ENCODE results near the gene ARSB.

The ARSB gene

DNA sequence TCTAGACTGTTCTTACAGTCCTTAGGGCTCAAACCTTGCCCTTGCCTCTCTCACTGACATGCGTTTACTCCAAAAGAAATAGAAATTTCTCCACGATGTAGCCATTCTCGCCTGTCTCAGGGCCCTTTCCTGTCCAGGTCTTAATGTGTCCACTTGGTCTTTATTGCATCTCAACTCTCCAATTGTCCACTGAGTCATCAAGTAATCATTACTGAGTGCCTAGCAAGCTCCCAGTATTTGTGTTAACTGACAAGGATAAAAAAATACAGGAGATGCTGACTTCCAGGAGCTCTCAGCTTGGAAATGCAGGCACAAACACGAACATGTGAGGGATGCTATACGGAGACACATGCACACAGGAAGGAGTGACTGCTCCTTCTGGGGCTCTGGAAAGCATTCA lies 147.3 kb downstream of the ARSB start:
- Histone ChIP-seq H3K36me3 (ENCODE audit: control insufficient read depth, insufficient read depth, low read length) (no peaks in the 10 kb centered on the region), H3K27ac (ENCODE audit: low read depth, low read length, severe bottlenecking) (no peak overlapping the region), H3K4me1 (ENCODE audit: control insufficient read depth, insufficient read depth, low read length, poor library complexity, severe bottlenecking) (peaks cover 9% of the 10 kb centered on the region), H3K9me3 (ENCODE audit: control insufficient read depth, low read length) (no peaks in the 10 kb centered on the region), H3K4me3 (ENCODE audit: extremely low read depth, insufficient read depth, low read length, poor library complexity, severe bottlenecking) (no peak overlapping the region)
- WGBS, 2 experiments (ENCODE audit: insufficient coverage in 2 of 2) = 94 to 96% methylated on average over 5 of the region's 5 CpGs

DNA sequence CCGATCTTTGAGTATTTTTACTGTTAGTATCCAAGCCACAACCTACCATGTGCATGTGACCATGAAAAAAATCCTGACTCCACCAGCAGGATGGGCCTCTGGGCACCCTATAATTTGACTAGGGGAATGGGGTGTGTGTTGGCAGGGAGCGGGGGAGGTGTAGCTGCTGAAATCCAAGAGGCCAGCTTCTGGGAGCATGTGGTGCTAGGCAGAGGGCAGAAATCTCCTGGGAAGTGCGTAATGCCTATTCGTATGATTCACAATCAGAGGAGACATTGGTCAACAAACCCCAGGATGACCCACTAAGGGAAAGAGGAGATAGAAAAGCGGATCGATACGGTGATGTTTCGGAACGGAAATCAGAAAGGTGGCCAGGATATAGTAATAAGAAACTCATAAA lies 149.9 kb downstream of the ARSB start:
- Histone ChIP-seq H3K36me3 (ENCODE audit: control insufficient read depth, insufficient read depth, low read length) (no peaks in the 10 kb centered on the region), H3K9me3 (ENCODE audit: control insufficient read depth, low read length) (no peaks in the 10 kb centered on the region), H3K27ac (ENCODE audit: low read depth, low read length, severe bottlenecking) (no peak overlapping the region), H3K4me3 (ENCODE audit: extremely low read depth, insufficient read depth, low read length, poor library complexity, severe bottlenecking) (no peak overlapping the region), H3K4me1 (ENCODE audit: control insufficient read depth, insufficient read depth, low read length, poor library complexity, severe bottlenecking) (peaks cover 9% of the 10 kb centered on the region)
- WGBS, 2 experiments (ENCODE audit: insufficient coverage in 2 of 2) = 96 to 100% methylated on average over 1 to 3 of the region's 9 CpGs

DNA sequence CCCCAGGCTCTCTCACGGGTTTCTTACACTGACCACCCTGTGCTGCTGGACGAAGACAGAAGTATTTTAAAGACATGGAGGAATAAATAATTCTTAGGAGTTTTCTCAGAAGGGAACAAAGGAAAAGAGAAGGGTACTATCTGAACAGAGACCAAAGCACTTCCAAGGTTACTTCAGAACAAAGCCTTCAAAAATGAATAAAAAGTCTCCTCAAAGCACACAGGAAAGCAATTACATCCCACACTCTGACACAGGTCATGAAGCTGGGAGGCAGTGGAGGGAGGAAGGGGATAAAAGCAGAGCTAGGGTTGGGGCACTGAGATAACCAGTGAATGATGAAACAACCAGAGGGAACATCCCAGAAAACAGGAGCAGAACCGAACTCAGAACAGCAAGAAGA lies 151.8 kb downstream of the ARSB start:
- no peak overlapping the region for H3K27ac ChIP-seq (ENCODE audit: low read depth, low read length, severe bottlenecking)
- no peaks in the 10 kb centered on the region for H3K36me3 ChIP-seq (ENCODE audit: control insufficient read depth, insufficient read depth, low read length)
- WGBS, 2 experiments (ENCODE audit: insufficient coverage in 2 of 2) = 92 to 100% methylated on average over 1 to 3 of the region's 3 CpGs
- peaks cover 9% of the 10 kb centered on the region for H3K4me1 ChIP-seq (ENCODE audit: control insufficient read depth, insufficient read depth, low read length, poor library complexity, severe bottlenecking)
- no peaks in the 10 kb centered on the region for H3K9me3 ChIP-seq (ENCODE audit: control insufficient read depth, low read length)
- H3K4me3 ChIP-seq (ENCODE audit: extremely low read depth, insufficient read depth, low read length, poor library complexity, severe bottlenecking) = no peak overlapping the region

DNA sequence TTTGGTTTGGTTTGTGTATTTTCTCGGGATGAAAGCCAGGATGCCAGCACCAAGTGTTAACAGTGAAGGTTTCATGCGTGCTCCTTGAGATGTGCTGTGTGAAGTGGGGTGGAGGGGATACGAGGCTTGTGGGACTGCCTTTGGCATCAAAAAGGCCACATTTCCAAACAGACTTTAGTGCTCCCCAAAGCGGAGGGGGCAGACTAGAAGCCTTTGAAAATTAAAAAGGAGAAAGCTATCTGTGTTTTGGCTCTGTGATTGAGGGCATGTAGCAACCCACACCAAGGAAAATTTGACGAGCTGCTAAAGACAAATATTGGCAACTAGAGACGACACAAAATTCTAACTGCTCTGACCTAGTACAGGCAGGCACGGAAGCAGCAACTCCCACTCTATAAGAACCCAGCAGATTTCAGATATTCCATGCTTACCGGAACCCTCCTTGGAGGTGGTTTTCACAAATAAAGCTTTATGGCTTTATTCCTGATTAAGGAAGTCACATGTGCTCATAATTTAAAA lies 154.5 kb downstream of the ARSB start:
- Histone ChIP-seq H3K9me3 (ENCODE audit: control insufficient read depth, low read length) (no peaks in the 10 kb centered on the region), H3K27ac (ENCODE audit: low read depth, low read length, severe bottlenecking) (no peak overlapping the region), H3K36me3 (ENCODE audit: control insufficient read depth, insufficient read depth, low read length) (no peaks in the 10 kb centered on the region), H3K4me3 (ENCODE audit: extremely low read depth, insufficient read depth, low read length, poor library complexity, severe bottlenecking) (no peak overlapping the region), H3K4me1 (ENCODE audit: control insufficient read depth, insufficient read depth, low read length, poor library complexity, severe bottlenecking) (peaks cover 5% of the 10 kb centered on the region)
- 89 to 96% methylated on average over 5 to 6 of the region's 8 CpGs for WGBS, 2 experiments (ENCODE audit: insufficient coverage in 2 of 2)

DNA sequence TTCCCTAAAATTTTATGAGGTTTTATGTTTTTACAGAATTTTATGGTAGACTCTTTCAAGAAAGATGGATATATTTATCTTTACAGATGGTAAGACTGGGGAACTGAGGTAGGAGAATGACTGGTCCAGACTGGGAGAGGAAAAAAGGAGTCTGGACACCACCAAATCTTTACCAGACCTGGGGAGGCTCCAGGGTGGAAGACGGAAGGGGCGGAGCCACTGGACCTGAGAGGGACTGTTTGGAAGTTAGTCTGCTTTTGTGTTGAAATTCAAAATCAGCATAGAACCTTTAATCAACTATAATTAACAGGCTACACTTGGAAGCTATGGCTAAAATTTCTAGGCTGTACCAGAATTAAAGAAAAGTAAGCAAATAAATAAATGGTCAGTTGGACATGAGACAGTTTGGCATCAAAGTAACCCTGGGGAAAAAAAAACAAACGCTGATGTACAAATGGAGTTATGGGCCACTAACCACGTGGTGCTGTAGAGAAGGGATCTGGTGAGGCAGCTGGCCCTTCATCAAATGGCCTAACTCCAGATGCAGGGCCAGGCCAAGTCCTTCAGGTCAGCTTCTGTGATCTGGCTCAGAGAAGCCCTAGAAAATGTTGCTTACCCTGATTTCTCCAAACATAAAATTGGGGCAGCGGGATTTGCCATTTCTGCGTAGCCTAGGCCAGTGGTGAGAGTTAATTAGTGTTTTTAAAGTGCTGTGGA lies 155.1 kb downstream of the ARSB start:
- Histone ChIP-seq H3K9me3 (ENCODE audit: control insufficient read depth, low read length) (no peaks in the 10 kb centered on the region), H3K4me1 (ENCODE audit: control insufficient read depth, insufficient read depth, low read length, poor library complexity, severe bottlenecking) (no peaks in the 10 kb centered on the region), H3K27ac (ENCODE audit: low read depth, low read length, severe bottlenecking) (no peak overlapping the region), H3K4me3 (ENCODE audit: extremely low read depth, insufficient read depth, low read length, poor library complexity, severe bottlenecking) (no peak overlapping the region), H3K36me3 (ENCODE audit: control insufficient read depth, insufficient read depth, low read length) (no peaks in the 10 kb centered on the region)
- WGBS, 2 experiments (ENCODE audit: insufficient coverage in 2 of 2) = 80 to 97% methylated on average over 2 to 4 of the region's 6 CpGs

DNA sequence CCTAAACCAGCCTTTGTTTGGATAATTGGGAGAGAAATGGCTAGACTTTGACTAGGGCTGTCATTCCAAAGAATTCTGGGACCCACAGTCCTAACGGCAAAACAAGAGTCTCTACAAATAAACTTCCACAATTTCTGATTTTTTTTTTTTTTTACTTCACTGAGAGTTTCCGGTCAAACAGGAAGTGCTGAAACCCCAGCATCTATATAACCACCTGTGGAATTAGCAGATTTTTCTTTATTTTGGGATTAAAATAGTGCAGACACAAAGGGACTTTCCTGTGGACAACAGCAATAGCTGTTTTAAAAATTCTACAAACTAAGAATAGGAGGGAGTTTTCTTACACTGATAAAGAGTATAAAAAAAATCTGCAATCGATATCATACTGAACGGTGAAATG lies 157.4 kb downstream of the ARSB start:
- Histone ChIP-seq H3K9me3 (ENCODE audit: control insufficient read depth, low read length) (no peaks in the 10 kb centered on the region), H3K4me3 (ENCODE audit: extremely low read depth, insufficient read depth, low read length, poor library complexity, severe bottlenecking) (no peak overlapping the region), H3K4me1 (ENCODE audit: control insufficient read depth, insufficient read depth, low read length, poor library complexity, severe bottlenecking) (no peaks in the 10 kb centered on the region), H3K36me3 (ENCODE audit: control insufficient read depth, insufficient read depth, low read length) (no peaks in the 10 kb centered on the region), H3K27ac (ENCODE audit: low read depth, low read length, severe bottlenecking) (no peak overlapping the region)
- no CpG with 5 or more reads among the region's 4 CpGs for WGBS, 2 experiments (ENCODE audit: insufficient coverage in 2 of 2)

DNA sequence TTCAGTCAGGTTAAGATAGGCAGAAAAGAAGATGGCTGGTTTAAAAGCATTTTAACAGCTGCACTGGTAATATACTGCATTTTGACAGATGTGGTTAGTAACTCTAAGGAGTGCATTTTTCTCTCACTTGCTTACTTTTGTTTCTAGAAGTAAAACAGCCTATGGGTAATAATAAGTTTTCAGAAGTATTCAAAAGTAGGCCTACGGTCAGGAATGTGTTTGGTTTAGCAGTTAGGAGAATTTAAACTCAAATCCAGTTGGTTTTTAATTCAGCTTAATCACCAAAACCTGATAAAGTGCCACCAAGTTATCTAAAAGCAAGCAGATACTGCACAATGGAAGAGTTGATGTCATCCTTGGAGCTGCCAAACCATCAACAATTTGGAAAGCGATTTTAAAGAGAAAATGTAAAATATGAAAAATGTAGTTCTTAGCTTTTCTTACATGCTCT lies 160.3 kb downstream of the ARSB start:
- no peak overlapping the region for H3K27ac ChIP-seq (ENCODE audit: low read depth, low read length, severe bottlenecking)

DNA sequence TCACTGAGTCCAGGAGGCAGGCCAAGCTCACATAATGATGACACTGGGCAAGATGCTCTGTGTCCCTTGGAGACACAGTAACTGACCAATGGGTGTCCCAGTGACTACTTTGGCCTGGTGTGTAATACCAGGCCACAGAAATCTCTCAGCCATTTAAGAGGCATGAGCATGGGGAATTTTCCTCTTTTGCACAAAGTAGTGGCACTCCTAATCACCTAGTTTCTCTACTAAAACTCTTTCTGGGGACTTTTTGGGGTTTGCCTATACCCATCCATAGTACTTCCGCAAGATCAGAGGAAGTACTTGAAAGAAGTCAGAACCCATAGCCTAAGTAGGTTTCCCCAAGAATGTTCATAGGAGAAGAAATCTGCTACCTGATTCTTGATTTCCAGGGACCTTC lies 161.9 kb downstream of the ARSB start:
- H3K27ac ChIP-seq (ENCODE audit: low read depth, low read length, severe bottlenecking) = no peak overlapping the region
- no peaks in the 10 kb centered on the region for H3K36me3 ChIP-seq (ENCODE audit: control insufficient read depth, insufficient read depth, low read length)
- H3K4me3 ChIP-seq (ENCODE audit: extremely low read depth, insufficient read depth, low read length, poor library complexity, severe bottlenecking) = no peak overlapping the region
- WGBS, 2 experiments (ENCODE audit: insufficient coverage in 2 of 2) = 89% methylated on average over 1 of the region's 1 CpG; no CpG with 5 or more reads in 1 of the 2 experiments
- no peaks in the 10 kb centered on the region for H3K9me3 ChIP-seq (ENCODE audit: control insufficient read depth, low read length)
- H3K4me1 ChIP-seq (ENCODE audit: control insufficient read depth, insufficient read depth, low read length, poor library complexity, severe bottlenecking) = no peaks in the 10 kb centered on the region

More for the DNA sequence above, 160.3 kb downstream of the ARSB start:
- no peaks in the 10 kb centered on the region for H3K9me3 ChIP-seq (ENCODE audit: control insufficient read depth, low read length)
- no CpG with 5 or more reads among the region's 2 CpGs for WGBS, 2 experiments (ENCODE audit: insufficient coverage in 2 of 2)
- no peaks in the 10 kb centered on the region for H3K36me3 ChIP-seq (ENCODE audit: control insufficient read depth, insufficient read depth, low read length)
- H3K4me3 ChIP-seq (ENCODE audit: extremely low read depth, insufficient read depth, low read length, poor library complexity, severe bottlenecking) = no peak overlapping the region
- no peaks in the 10 kb centered on the region for H3K4me1 ChIP-seq (ENCODE audit: control insufficient read depth, insufficient read depth, low read length, poor library complexity, severe bottlenecking)

DNA sequence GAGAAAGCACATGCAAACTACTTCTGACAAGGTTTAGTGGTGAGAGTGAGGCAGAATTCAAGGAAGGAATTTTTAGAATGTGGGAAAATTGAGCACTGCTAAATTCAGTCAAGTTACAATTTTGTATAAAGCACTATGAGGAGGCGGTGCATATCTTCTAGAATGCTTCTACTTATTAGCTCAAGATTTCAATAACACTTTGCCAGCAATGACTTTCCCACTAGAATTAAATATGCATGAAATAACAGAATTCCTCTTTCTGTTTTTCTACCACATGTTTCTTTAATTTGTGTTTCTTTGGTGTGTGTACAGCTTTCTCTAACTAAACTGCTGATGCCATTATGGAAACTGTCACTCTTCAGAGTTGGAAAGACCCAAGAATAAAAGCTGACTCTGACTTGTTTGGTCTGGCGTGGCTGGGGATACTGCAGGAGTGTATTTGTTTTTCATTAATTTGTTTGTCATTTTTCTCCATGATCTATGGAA lies 163.5 kb downstream of the ARSB start:
- WGBS, 2 experiments (ENCODE audit: insufficient coverage in 2 of 2) = 100% methylated on average over 1 of the region's 2 CpGs; no CpG with 5 or more reads in 1 of the 2 experiments
- Histone ChIP-seq H3K4me1 (ENCODE audit: control insufficient read depth, insufficient read depth, low read length, poor library complexity, severe bottlenecking) (no peaks in the 10 kb centered on the region), H3K4me3 (ENCODE audit: extremely low read depth, insufficient read depth, low read length, poor library complexity, severe bottlenecking) (no peak overlapping the region), H3K9me3 (ENCODE audit: control insufficient read depth, low read length) (no peaks in the 10 kb centered on the region), H3K36me3 (ENCODE audit: control insufficient read depth, insufficient read depth, low read length) (peaks cover 4% of the 10 kb centered on the region), H3K27ac (ENCODE audit: low read depth, low read length, severe bottlenecking) (no peak overlapping the region)

DNA sequence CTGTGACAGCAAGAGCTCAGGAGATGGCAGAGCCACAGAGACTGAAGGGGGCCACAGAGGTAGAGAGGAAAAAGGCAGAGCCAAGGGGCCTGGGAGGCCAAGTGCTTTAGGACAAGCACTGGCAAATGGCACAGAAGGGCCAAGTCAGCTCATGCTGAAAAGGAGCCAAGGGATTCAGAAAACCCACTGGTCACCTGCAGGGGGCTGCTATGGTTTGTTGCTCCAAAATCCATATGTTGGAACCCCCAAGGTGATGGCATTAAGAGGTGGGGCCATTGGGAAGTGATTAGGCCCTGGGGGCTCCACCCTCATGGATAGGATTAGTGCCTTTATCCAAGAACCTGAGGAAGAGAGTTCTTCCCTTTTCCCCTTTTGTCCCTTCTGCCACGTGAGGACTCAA lies 165.4 kb downstream of the ARSB start:
- peaks cover 5% of the 10 kb centered on the region for H3K36me3 ChIP-seq (ENCODE audit: control insufficient read depth, insufficient read depth, low read length)
- H3K4me3 ChIP-seq (ENCODE audit: extremely low read depth, insufficient read depth, low read length, poor library complexity, severe bottlenecking) = no peak overlapping the region
- no peaks in the 10 kb centered on the region for H3K4me1 ChIP-seq (ENCODE audit: control insufficient read depth, insufficient read depth, low read length, poor library complexity, severe bottlenecking)
- H3K9me3 ChIP-seq (ENCODE audit: control insufficient read depth, low read length) = no peaks in the 10 kb centered on the region
- H3K27ac ChIP-seq (ENCODE audit: low read depth, low read length, severe bottlenecking) = no peak overlapping the region
- 75% methylated on average over 1 of the region's 1 CpG; no CpG with 5 or more reads in 1 of the 2 experiments for WGBS, 2 experiments (ENCODE audit: insufficient coverage in 2 of 2)

DNA sequence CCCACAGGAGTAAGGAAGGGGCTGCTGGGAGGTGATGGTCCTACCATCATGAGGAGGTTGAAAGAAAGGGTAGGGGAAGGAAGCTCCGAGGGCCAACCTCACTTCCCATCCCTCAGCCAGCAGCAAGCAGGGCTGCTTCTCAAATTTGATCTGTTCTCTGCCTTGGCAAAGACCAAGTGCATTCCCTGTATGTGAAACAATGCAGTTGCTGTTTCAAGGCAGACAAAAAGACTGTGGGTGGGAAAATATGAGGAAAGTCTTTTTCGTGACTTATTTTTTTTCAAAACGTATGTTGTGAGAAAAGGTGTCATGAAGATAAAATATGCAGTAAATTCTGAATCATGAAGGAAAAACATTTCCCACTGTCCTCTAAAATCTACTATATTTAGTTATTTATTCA lies 165.9 kb downstream of the ARSB start:
- no peaks in the 10 kb centered on the region for H3K4me1 ChIP-seq (ENCODE audit: control insufficient read depth, insufficient read depth, low read length, poor library complexity, severe bottlenecking)
- peaks cover 5% of the 10 kb centered on the region for H3K36me3 ChIP-seq (ENCODE audit: control insufficient read depth, insufficient read depth, low read length)
- no peak overlapping the region for H3K4me3 ChIP-seq (ENCODE audit: extremely low read depth, insufficient read depth, low read length, poor library complexity, severe bottlenecking)
- H3K27ac ChIP-seq (ENCODE audit: low read depth, low read length, severe bottlenecking) = no peak overlapping the region
- 77% methylated on average over 3 of the region's 3 CpGs; no CpG with 5 or more reads in 1 of the 2 experiments for WGBS, 2 experiments (ENCODE audit: insufficient coverage in 2 of 2)
- no peaks in the 10 kb centered on the region for H3K9me3 ChIP-seq (ENCODE audit: control insufficient read depth, low read length)

Data from mesodermal cell (in vitro differentiated cells).